NCI-H1092 treated with DMSO at 0.1 percent for 48 hours (cell line): ENCODE data around the gene HDAC6.
A peak's percentile ranks its signal among the peaks of the same experiment; 100 is the strongest.
"Not testable (repeated sequence)": the region's sequence is repeated elsewhere in the genome, so short reads cannot be mapped to it uniquely, and the experiment has no call there.

ENCODE experiments used
- DNase-seq: peaks from one replicate; lab custom pipeline; 2025; lab: John Stamatoyannopoulos, UW

The HDAC6 gene

GRCh38 chrX:48826135-48826875 is 24.4 kb downstream of the HDAC6 start, which contains the start of gene ERAS:
Gene ERAS (plus strand): TSS chrX:48826513. CDS start chrX:48829124, 2,611 bp downstream.
- no peak for DNase-seq

DNA sequence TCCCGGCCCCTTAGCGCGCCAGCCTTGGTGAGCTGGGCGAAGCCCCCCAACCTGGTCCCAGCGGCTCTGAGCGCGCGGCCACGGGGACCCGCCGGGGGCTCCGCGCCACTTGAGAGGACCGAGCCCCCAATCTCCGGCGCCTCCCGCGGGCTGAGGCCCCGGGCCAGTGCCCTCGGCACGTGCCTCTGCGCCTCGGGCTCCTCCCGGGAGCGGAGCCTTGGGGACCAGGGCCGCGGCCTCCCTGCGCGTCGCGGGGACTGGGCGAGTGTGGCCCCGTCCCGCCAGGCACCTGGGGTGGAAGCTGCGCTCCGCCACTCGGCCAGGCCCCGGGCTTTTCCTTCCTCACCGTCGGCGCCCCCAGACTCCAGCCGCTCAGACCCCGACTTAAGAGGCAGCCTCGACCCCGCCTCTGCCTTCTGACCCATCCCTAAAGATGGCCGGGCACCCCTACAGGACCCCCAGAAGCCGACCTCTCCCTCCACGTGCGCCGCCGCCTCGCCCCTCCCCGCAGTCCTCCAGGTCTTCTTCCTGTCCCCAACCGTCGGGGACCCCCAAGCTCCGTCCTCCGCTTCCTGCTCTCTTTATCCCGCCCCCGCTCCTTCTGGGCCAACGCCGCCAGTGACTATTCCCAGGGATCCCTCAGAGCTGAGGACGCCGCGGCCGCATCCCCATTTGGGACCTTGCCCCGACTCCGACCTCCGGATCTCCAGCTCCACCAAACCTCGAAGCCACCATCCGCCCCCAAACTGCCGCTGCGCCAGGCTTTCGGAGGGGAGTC is 25.2 kb downstream of the HDAC6 start:
- no peak for DNase-seq

DNA sequence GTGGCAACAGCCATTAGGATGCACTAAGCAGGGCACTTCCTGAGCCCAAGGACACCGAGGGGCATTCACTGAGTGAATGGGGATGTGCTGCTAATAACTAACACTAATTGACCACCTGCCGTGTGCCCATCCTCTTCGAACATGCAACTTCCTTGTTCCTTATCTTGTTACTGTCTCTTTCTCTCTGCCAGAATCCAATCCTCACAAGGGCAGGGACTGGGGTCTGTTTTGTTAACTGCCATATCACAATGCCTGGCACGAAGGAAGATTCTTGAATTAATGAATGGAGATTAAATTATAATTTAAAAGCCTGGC is 25.7 kb downstream of the HDAC6 start:
- DNase-seq = no peak

DNA sequence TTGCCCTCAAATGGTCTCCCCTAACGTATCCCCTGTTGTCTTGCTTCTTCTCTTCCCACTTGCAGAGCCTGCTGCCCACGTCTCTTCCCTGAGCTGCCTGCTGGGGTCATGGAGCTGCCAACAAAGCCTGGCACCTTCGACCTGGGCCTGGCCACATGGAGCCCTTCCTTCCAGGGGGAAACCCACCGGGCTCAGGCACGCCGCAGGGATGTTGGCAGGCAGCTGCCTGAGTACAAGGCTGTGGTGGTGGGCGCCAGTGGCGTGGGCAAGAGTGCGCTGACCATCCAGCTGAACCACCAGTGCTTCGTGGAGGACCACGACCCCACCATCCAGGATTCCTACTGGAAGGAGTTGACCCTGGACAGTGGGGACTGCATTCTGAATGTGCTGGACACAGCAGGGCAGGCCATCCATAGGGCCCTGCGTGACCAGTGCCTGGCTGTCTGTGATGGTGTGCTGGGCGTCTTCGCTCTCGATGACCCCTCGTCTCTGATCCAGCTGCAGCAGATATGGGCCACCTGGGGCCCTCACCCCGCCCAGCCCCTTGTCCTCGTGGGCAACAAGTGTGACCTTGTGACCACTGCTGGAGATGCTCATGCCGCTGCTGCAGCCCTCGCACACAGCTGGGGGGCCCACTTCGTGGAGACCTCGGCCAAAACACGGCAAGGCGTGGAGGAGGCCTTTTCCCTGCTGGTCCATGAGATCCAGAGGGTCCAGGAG is 27.3 kb downstream of the HDAC6 start:
- DNase-seq = no peak

GRCh38 chrX:48831136-48831908 is 29.5 kb downstream of the HDAC6 start:
- DNase-seq = no peak

GRCh38 chrX:48831909-48832291 is 30.0 kb downstream of the HDAC6 start:
- DNase-seq = no peak

- peak; percentile 22 for DNase-seq
These were observed 31.8 kb downstream of the HDAC6 start for GRCh38 chrX:48833542-48834138.

DNA sequence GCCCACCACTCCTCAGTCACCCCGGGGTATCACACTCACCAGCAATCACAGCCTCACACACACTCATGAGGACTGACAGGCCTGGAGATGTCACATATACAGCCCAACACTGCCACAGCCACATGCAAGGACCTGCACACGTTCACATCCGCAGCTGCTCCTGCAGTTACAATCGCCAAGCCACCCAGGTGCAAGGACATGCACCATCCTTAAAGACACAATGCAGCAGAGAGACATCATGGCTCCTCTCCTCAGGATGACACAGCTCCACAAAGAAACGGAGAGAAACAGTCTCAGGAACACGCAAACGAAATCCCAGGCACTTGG is 32.5 kb downstream of the HDAC6 start:
- DNase-seq = peak; percentile 3

GRCh38 chrX:48835524-48836329 is 33.9 kb downstream of the HDAC6 start, which contains the start of gene PCSK1N:
Gene PCSK1N (minus strand): TSS chrX:48835610. CDS start chrX:48835532, 78 bp downstream.
- peak; percentile 82 for DNase-seq

DNA sequence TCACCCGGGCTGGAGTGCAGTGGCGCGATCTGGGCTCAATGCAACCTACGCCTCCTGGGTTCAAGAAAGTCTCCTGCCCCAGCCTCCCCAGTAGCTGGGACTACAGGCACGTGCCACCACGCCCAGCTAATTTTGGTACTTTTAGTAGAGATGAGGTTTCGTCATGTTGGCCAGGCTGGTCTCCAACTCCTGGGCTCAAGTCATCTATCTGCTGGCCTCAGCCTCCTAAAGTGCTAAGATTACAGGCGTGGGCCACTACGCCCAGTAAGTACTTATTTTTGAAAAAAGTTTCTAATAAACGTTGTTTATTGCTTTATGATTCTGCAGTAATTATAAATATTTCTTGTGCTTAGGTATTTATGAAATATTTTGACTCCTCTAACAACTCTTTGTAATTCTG is 37.8 kb downstream of the HDAC6 start:
- no peak for DNase-seq

DNA sequence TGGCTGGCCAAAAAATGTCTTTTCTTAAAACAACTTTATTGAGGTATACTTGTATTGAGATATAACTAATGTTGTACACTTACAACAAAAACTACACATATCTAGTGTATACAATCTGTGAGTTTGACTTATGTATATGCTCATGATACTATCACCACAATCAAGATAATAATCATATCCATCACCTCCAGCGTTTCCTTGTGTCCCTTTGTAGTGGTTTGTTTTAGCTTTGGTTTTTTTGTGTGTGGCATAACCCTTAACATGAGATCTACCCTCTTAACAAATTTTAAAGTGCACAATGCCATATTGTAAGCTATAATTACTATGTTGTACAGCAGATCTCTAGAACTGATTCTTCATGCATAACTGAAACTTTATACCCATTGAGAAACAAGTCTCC is 47.0 kb downstream of the HDAC6 start:
- DNase-seq = no peak

GRCh38 chrX:48852857-48853256 is 51.0 kb downstream of the HDAC6 start:
- no peak for DNase-seq

- not testable (repeated sequence) for DNase-seq
These were observed 51.6 kb downstream of the HDAC6 start for GRCh38 chrX:48853494-48853893.

- DNase-seq = not testable (repeated sequence)
These were observed 52.4 kb downstream of the HDAC6 start for GRCh38 chrX:48854121-48854804.

- DNase-seq = peak; percentile 17
These were observed 53.0 kb downstream of the HDAC6 start for GRCh38 chrX:48854898-48855297.

- no peak for DNase-seq
These were observed 62.3 kb downstream of the HDAC6 start for GRCh38 chrX:48864210-48864609.

DNA sequence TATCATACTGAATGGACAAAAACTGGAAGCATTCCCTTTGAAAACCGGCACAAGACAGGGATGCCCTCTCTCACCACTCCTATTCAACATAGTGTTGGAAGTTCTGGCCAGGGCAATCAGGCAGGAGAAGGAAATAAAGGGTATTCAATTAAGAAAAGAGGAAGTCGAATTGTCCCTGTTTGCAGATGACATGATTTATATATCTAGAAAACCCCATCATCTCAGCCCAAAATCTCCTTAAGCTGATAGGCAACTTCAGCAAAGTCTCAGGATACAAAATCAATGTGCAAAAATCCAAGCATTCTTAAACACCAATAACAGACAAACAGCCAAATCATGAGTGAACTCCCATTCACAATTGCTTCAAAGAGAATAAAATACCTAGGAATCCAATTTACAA is 70.2 kb downstream of the HDAC6 start:
- not testable (repeated sequence) for DNase-seq
